H9 (cell line): ENCODE results near the gene PTTG1IP. TPM values are rescaled to one million over a fixed set of nuclear protein-coding genes. Genes with fewer than 3 reads are reported as not detected.

ENCODE experiments used
- DNase-seq: peaks from one replicate; pipeline ENCODE4 v3.0.0-alpha.2; 2017
- H2AFZ ChIP-seq: one replicate; pipeline ENCODE4 v1.6.1; 2013; ENCODE audit warnings: mild to moderate bottlenecking, low read length, control low read depth, moderate library complexity
- H2AK5ac ChIP-seq: 2 replicates; pipeline ENCODE4 v1.6.1; 2013; ENCODE audit warnings: low read length, control low read depth, mixed read lengths; ENCODE audit not compliant: insufficient read length
- H2BK120ac ChIP-seq: one replicate; pipeline ENCODE4 v1.6.1; 2013; ENCODE audit warnings: low read depth, mild to moderate bottlenecking, low read length, control low read depth, inconsistent platforms; ENCODE audit not compliant: poor library complexity, severe bottlenecking
- H2BK12ac ChIP-seq: 2 replicates; pipeline ENCODE4 v1.6.1; 2013; ENCODE audit warnings: low read length, control low read depth, mixed read lengths, low read depth; ENCODE audit not compliant: insufficient read length
- H2BK15ac ChIP-seq: 2 replicates; pipeline ENCODE4 v1.6.1; 2013; ENCODE audit warnings: low read depth, low read length, control low read depth
- H2BK20ac ChIP-seq: one replicate; pipeline ENCODE4 v1.6.1; 2013; ENCODE audit warnings: low read depth, mild to moderate bottlenecking, low read length, control low read depth, inconsistent platforms; ENCODE audit not compliant: poor library complexity, severe bottlenecking
- H2BK5ac ChIP-seq: 2 replicates; pipeline ENCODE4 v1.6.1; 2013; ENCODE audit warnings: low read length, control low read depth, mixed read lengths; ENCODE audit not compliant: insufficient read length
- H3K14ac ChIP-seq: 2 replicates; pipeline ENCODE4 v1.6.1; 2013; ENCODE audit warnings: low read length, control low read depth; ENCODE audit not compliant: insufficient read depth
- H3K18ac ChIP-seq: 2 replicates; pipeline ENCODE4 v1.6.1; 2013; ENCODE audit warnings: low read depth, mild to moderate bottlenecking, mixed read lengths, low read length, control low read depth; ENCODE audit not compliant: insufficient read length
- H3K23ac ChIP-seq: 2 replicates; pipeline ENCODE4 v1.6.1; 2013; ENCODE audit warnings: low read length, control low read depth, mixed read lengths, low read depth; ENCODE audit not compliant: insufficient read length
- H3K23me2 ChIP-seq: 2 replicates; pipeline ENCODE4 v1.6.1; 2013; ENCODE audit warnings: low read depth, mild to moderate bottlenecking, mixed read lengths, low read length, control low read depth; ENCODE audit not compliant: insufficient read length, poor library complexity, severe bottlenecking
- H3K27ac ChIP-seq: 2 replicates; pipeline ENCODE4 v1.5.1; 2013; ENCODE audit warnings: low read length, control low read depth, mixed read lengths, low read depth; ENCODE audit not compliant: insufficient read length
- H3K27me3 ChIP-seq: 2 replicates; pipeline ENCODE4 v1.6.1; 2013; ENCODE audit warnings: low read length, control low read depth, inconsistent platforms; ENCODE audit not compliant: insufficient read depth
- H3K4ac ChIP-seq: 2 replicates; pipeline ENCODE4 v1.6.1; 2013; ENCODE audit warnings: low read depth, mild to moderate bottlenecking, control low read depth, inconsistent platforms, low read length, moderate library complexity
- H3K4me1 ChIP-seq: 2 replicates; pipeline ENCODE4 v1.6.1; 2013; ENCODE audit warnings: low read length, control low read depth, inconsistent platforms; ENCODE audit not compliant: insufficient read depth
- H3K4me2 ChIP-seq: 2 replicates; pipeline ENCODE4 v1.6.1; 2013; ENCODE audit warnings: low read length, control low read depth, mixed read lengths; ENCODE audit not compliant: insufficient read length, insufficient read depth
- H3K56ac ChIP-seq: 2 replicates; pipeline ENCODE4 v1.6.1; 2013; ENCODE audit warnings: low read depth, mild to moderate bottlenecking, mixed read lengths, low read length, control low read depth; ENCODE audit not compliant: insufficient read length
- H3K79me1 ChIP-seq: 2 replicates; pipeline ENCODE4 v1.6.1; 2013; ENCODE audit warnings: low read depth, mild to moderate bottlenecking, moderate library complexity, low read length, control low read depth, inconsistent platforms; ENCODE audit not compliant: insufficient read depth, poor library complexity, severe bottlenecking
- H3K79me2 ChIP-seq: 2 replicates; pipeline ENCODE4 v1.6.1; 2013; ENCODE audit warnings: low read length, control low read depth, inconsistent platforms; ENCODE audit not compliant: insufficient read depth
- H3K9ac ChIP-seq: 2 replicates; pipeline ENCODE4 v1.6.1; 2013; ENCODE audit warnings: low read length, control low read depth, mixed read lengths; ENCODE audit not compliant: insufficient read length; ENCODE audit errors: extremely low read depth
- H3K9me3 ChIP-seq: one replicate; pipeline ENCODE4 v1.6.1; 2013; ENCODE audit warnings: low read depth, low read length, inconsistent platforms; ENCODE audit not compliant: control insufficient read depth
- H3T11ph ChIP-seq: one replicate; pipeline ENCODE4 v1.6.1; 2013; ENCODE audit warnings: mild to moderate bottlenecking, low read length, control low read depth, inconsistent platforms
- H4K20me1 ChIP-seq: one replicate; pipeline ENCODE4 v1.6.1; 2013; ENCODE audit not compliant: control insufficient read depth, insufficient read length, insufficient read depth
- H4K5ac ChIP-seq: 2 replicates; pipeline ENCODE4 v1.6.1; 2013; ENCODE audit warnings: low read depth, mild to moderate bottlenecking, mixed read lengths, low read length, control low read depth; ENCODE audit not compliant: insufficient read length
- H4K8ac ChIP-seq: replicated peaks from 2 replicates; pipeline ENCODE4 v1.6.1; 2013; ENCODE audit warnings: low read length, control low read depth, mixed read lengths, low read depth; ENCODE audit not compliant: insufficient read length
- H4K91ac ChIP-seq: 2 replicates; pipeline ENCODE4 v1.6.1; 2013; ENCODE audit warnings: low read depth, mild to moderate bottlenecking, moderate library complexity, mixed read lengths, low read length, control low read depth; ENCODE audit not compliant: insufficient read length
- H3K27ac Mint-ChIP-seq, 3 experiments: 2 replicates in 2 of 3; 3 replicates in 1 of 3; pipeline ENCODE4 v1.8.0; 2020 to 2021; ENCODE audit warnings: mixed read lengths in 3 of 3, mild to moderate bottlenecking in 1 of 3, moderate library complexity in 1 of 3
- H3K27me3 Mint-ChIP-seq: 2 replicates; pipeline ENCODE4 v1.8.0; 2021; ENCODE audit warnings: low read depth, mild to moderate bottlenecking, moderate library complexity, mixed read lengths
- H3K36me3 Mint-ChIP-seq, 3 experiments: 2 replicates in 2 of 3; 3 replicates in 1 of 3; pipeline ENCODE4 v1.8.0; 2020 to 2021; ENCODE audit warnings: low read depth in 3 of 3, mixed read lengths in 3 of 3; ENCODE audit not compliant: insufficient read depth in 1 of 3
- H3K4me1 Mint-ChIP-seq, 2 experiments: 2 replicates each; pipeline ENCODE4 v1.8.0; 2020; ENCODE audit warnings: mixed read lengths in 2 of 2
- H3K4me3 Mint-ChIP-seq, 2 experiments: 2 replicates in 1 of 2; 3 replicates in 1 of 2; pipeline ENCODE4 v1.8.0; 2020 to 2021; ENCODE audit warnings: mild to moderate bottlenecking in 2 of 2, mixed read lengths in 2 of 2, moderate library complexity in 1 of 2
- H3K9me3 Mint-ChIP-seq, 2 experiments: 2 replicates in 1 of 2; 3 replicates in 1 of 2; pipeline ENCODE4 v1.8.0; 2020; ENCODE audit warnings: mild to moderate bottlenecking in 2 of 2, mixed read lengths in 2 of 2, moderate library complexity in 1 of 2
- CTCF ChIP-seq: fragments of 200-600 bp; sonication (generic); conservative IDR thresholded peaks from 3 replicates; pipeline ENCODE4 v1.8.0; 2021; ENCODE audit warnings: antibody characterized with exemption, mild to moderate bottlenecking
- WGBS: extraction: QIAGEN DNeasy Blood & Tissue Kit; methylation state at CpG from one replicate; pipeline ENCODE4 v1.1.7; 2013; ENCODE audit warnings: missing lambda C conversion rate, low lambda C conversion rate, mixed read lengths; ENCODE audit not compliant: insufficient read length; ENCODE audit errors: extremely low coverage; 5-methylcytosine and 5-hydroxymethylcytosine counted together
- total RNA-seq: library from RNA; stranded (reverse); gene quantifications from 2 replicates; pipeline ENCODE4 v1.2.1, GENCODE V29; 2021

Gene PTTG1IP
- total RNA-seq, 1 experiment from 2014 or later, result 107 TPM

DNA sequence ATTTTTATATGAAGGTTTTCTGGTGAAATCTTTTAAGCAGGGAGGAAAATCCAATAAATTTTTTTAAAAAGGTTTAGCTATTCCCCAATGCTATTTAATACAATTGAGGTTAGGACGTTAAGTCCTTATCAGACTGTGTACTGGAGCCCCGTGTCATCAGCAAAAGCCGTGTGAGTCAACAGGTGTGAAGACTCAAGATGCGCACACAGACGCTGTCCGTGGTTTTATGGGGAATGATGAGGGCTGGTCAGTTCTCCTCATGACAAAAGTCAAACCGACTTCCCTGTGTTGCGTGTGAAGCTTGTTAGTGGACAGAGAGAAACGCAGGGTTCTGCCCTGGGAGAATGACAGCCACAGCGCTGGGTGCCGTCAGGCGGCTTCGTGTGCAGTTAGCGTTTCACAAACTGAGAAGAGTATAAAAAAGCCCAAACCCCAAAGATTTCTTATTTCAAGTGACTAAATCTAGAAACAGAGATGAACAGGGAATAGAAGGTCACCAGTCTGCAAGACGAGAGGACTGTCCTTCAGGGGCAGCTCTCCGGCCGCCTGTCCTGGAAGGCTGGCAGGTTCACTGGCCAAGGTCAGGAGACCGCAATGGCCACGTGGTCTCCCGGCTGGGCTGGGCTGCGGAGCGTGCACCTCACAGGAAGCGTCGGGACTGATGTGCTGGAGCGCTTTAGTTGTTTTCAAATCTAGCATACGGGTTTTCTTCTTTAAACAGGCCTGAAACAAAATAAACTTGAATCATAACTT, 22.4 kb downstream of the PTTG1IP start:
- Histone ChIP-seq H2BK20ac (no peak overlapping the region), H4K20me1 (no peaks in the 10 kb centered on the region), H3K4me2 (no peak overlapping the region), H3K23ac (no peak overlapping the region), H3K9me3 (no peaks in the 10 kb centered on the region), H3K79me2 (no peaks in the 10 kb centered on the region), H2BK5ac (no peak overlapping the region), H4K5ac (no peak overlapping the region), H3K18ac (no peak overlapping the region), H3K56ac (no peak overlapping the region), H2BK12ac (no peak overlapping the region), H3K9ac (no peak overlapping the region), H3K79me1 (no peaks in the 10 kb centered on the region), H3K4ac (no peak overlapping the region), H3K14ac (no peak overlapping the region), H3K23me2 (no peaks in the 10 kb centered on the region), H3K4me1 (no peaks in the 10 kb centered on the region), H4K8ac (no peak overlapping the region), H3K27me3 (no peaks in the 10 kb centered on the region), H2BK15ac (no peak overlapping the region), H3K27ac (no peak overlapping the region), H2AFZ (no peak overlapping the region), H4K91ac (no peak overlapping the region), H2BK120ac (no peak overlapping the region), H3T11ph (no peak overlapping the region), H2AK5ac (no peak overlapping the region)
- Mint-ChIP-seq H3K36me3 (peaks cover 32 to 70% (median 61%) of the 10 kb centered on the region in 3 experiments; a peak in 6 of 7 replicates), H3K9me3 (no peaks in the 10 kb centered on the region), H3K27ac (no peak overlapping the region), H3K4me1 (peaks cover 5 to 6% of the 10 kb centered on the region in 2 experiments), H3K27me3 (no peaks in the 10 kb centered on the region), H3K4me3 (no peak overlapping the region)
- no peak for DNase-seq
- no peak for TF ChIP-seq CTCF
- WGBS, result no CpG with 5 or more reads among the region's 26 CpGs
